ENCODE measurements around the gene GYG1.
A peak's percentile ranks its signal among the peaks of the same experiment; 100 is the strongest.

Gene GYG1

DNA sequence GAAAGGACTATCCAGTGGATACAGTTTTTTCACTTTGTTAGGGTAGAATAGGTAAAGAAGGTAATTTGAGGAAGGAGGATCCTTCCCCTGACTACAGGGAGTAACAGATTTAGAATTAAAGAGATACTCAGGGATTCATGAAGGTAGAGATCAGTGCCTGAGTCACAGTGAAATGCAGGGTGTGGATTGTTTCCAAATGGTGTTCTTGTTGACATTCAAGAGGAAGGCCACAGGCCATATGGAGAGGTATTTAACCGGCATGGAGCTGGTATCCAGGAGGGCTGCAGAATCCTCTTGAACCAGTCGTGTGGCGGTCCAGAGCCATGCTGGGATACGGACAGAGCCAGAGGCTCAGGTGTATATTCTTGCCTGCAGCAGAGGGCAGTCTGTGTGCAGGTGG, 28.2 kb downstream of the GYG1 start:
- no peak for DNase-seq

DNA sequence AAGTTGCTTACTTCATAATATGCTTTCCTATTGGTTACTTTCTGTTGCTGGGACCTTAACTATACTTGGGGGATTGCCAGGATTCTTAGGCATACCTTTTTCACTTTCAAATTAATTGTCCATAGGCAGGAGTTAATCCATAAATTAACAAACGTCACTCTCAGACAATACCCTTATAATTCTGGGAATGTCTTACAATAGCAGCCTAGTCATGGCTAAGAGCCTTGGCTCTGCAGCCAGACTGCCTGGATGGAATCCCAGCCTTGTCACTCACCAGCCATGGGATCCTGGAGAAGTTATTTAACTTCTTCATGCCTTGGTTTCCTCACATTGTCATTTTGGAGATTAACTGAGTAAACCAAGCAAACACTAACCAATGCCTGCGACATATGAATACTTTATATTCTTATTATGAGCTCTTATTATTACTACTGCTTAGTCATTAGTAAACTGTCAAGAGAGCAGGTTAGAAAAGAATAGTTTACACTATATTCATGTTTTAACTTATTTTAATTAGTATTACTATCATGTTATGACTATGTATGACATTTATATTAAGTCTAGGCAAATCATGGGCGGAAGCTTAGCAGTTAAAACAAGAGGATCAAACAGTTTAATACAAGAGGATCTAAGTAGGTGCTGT, 29.0 kb downstream of the GYG1 start:
- no peak for DNase-seq

DNA sequence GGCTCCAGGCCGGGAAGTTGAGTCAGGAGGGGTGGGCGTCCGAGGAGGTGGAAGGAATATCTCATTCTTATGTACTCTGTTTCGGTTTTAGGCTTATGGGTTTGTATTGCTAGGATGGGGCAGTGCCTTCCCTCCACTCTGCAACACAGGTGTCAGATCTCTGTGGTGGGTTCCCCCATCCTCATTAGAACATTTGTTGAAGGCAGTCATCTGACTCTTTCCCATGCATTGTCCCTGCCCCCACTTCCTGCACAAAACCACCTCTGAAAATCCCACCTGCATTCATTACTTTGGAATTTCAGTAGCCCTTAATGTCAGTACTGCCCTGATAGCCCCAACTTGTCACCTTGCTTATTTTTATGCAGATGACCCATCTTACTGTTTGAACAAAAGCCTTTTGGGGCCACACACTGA, 29.5 kb downstream of the GYG1 start:
- DNase-seq, result no peak

DNA sequence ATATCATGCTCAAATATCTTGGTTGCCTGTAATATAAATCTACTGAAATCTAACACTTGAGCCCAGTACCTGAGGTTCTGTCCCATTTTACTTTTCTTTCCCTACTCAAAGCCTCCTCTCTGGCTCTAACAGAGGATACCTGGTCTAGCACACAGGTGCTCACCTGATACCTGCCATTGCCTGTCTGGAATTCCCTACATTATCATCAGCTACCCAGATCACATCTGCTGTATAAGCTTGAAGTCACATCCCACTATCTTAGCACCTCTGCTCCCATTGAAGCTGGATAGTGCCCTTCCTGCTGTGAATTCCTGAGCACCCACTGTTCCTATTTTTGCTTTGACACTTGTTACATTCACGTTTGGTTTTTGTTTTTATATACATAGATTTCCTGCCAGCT, 30.5 kb downstream of the GYG1 start:
- no peak for DNase-seq

DNA sequence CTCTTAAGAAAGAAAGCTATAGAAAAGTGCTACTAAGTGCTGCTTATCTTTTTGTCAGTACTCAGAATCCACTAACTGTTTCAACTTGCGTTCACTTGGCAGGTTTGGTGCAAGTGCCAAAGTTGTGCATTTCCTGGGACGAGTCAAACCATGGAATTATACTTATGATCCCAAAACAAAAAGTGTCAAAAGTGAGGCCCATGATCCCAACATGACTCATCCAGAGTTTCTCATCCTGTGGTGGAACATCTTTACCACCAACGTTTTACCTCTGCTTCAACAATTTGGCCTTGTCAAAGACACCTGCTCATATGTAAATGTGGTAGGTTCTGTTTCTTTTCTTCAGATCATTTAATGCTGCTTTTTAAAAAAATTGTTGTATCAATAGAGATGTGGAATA, 32.6 kb downstream of the GYG1 start:
- no peak for DNase-seq

GRCh38 chr3:149026718-149027117, 35.4 kb downstream of the GYG1 start:
- peak; percentile 26 for DNase-seq

- DNase-seq, result no peak
These were observed 39.8 kb downstream of the GYG1 start for GRCh38 chr3:149031096-149031495.

DNA sequence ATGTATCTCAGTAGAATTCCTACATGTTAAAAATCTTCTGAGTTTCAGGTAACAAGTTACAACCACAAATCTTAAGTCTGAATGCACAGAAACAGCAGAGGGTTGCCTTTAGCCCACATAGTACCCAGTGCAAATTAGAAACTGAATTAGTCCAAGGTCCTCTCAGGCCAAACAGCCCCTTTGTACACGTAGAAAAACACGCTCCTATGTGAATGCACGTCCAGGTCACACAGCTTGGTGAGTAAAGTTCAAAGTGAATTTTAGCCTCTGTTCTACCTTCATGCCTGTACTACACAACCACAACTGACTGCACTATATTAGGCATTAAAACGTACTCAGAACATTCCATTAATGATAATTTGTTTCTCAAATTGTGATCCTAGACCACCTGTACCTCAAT, 46.3 kb downstream of the GYG1 start:
- no peak for DNase-seq

GRCh38 chr3:149038322-149038721, 47.0 kb downstream of the GYG1 start:
- no peak for DNase-seq

DNA sequence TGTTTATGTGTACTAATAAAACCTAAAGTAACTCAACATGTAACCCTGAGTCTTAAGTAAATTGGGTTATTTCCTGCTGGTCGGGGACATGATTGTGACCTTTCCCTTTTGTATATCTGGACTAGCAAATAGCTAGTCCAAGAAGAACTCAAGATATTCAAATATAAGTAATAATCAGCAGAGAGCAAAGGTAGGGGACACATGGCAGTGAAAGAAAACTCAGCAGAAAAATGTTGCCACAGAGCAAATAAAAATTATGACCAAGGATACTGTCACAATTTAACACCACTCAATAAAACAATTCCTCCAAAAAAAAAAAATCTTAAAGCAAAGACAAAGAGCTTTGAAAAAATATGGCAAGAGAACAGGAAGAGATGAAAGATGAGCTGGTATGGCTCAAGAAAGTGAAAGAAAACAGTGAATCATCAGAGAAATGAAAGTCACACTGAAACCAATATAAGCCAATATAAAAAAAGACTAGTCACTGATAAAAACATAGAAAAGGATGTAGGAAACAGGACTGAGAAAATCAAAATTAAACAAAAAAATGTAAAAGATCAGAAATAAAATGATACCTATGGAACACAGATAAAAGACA, 51.5 kb downstream of the GYG1 start:
- no peak for DNase-seq

DNA sequence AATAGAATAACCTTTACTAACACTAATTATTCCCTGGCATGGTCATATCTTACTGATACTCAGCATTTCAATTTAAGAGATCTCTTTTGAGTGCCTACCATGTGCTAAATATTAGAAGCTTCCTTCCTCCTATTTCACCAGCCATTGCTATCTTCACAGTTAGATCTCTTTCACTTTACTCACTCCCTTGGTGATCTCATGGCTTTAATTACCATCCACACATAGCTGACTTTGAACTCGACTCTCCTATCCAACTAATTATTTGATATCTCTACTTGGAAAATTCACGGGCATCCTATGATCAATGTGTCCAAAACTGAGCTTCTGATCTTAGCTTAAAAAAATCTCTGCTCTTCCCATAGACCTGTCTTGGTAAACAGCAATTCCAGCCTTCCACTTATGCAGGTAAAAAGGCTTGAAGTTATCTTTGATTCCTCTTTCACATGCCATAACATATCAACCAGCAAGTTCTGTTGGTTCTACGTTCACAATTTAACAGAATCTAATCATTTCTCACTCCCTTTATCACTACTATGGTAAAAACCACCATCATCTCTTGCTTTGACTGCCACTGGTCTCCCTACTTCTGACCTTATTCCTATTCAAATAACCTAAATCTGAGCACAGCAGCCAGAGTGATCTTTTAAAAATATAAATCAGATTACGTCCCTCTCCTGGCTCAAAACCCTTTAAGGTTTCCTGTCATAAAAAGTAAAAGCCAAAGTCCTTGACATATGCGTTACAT, 53.2 kb downstream of the GYG1 start:
- DNase-seq, result no peak

- no peak for DNase-seq
These were observed 64.2 kb downstream of the GYG1 start for GRCh38 chr3:149055575-149055974.

- no peak for DNase-seq
These were observed 66.9 kb downstream of the GYG1 start for GRCh38 chr3:149058198-149058597.

DNA sequence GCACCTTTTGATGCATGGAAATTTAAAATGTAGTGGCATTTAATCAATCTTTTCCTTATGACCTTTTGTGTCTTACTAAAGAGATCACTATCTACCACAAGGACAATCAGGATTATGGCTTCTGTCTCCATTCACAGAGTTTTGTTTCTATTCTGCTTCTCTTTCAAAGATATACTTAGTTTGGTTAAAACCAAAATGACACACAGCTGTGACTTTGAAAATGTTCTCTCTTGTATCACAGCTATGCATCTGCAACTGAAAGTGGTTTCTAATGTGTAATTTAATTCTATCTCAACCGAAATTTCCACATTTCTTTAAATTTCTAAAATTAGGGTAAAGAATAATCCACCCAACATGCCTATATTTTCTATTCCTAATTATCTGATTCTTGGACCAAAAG, 67.3 kb downstream of the GYG1 start:
- DNase-seq, result no peak

DNA sequence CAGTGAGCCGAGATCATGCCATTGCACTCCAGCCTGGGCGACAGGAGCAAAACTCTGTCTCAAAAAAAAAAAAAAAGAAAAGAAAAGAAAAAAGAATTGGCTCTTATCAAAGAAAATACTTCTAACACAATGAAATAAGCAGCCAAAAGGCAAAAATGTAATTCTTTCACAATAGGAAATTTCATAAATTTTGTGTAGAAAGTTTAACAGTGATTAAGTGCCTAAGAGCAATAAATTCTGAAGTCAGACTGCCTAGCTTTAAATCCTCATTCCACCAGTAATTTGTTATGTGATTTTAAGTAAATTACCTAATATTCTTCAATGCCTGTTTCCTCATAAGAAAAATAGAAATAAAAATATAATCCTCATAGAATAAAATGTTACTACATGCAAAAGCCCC, 70.4 kb downstream of the GYG1 start:
- DNase-seq, result no peak

- DNase-seq, result no peak
These were observed 76.5 kb downstream of the GYG1 start for GRCh38 chr3:149067883-149068282.

Data from NCI-H2171 (cell line).